HepG2 (cell line): ENCODE results near the gene RPTOR. TPM values are rescaled to one million over a fixed set of nuclear protein-coding genes. Genes with fewer than 3 reads are reported as not detected.

ENCODE experiments used
- ATAC-seq: fragments of 200-7000 bp; cut with Tn5 transposase; 3 replicates; pipeline ENCODE4 v1.9.1; 2020; ENCODE audit warnings: mild to moderate bottlenecking, moderate library complexity
- BruUV-seq: library from RNA; stranded (reverse); fragments of 400-500 nt; replicated peaks from 2 replicates; lab custom pipeline; 2021; lab: Mats Ljungman, UMichigan
- CTCF ChIA-PET: fragments of 300-600 bp; formaldehyde crosslinking; extraction: SDS; loops from one replicate; lab custom pipeline; 2021; ENCODE audit warnings: low total read pairs, inconsistent platforms, low intra/inter-chr PET ratio; lab: Yijun Ruan, JAX
- POLR2A ChIA-PET: fragments of 350-600 bp; sonication (Branson Sonifier 250); formaldehyde crosslinking; loops from one replicate; lab custom pipeline; 2020; ENCODE audit warnings: antibody characterized with exemption, inconsistent platforms; lab: Yijun Ruan, JAX
- DNase-seq: peaks from one replicate; pipeline ENCODE4 v3.0.0-alpha.2; 2015; ENCODE audit warnings: low spot score
- FAIRE-seq: peaks from 3 replicates; lab custom pipeline; 2011; peaks lifted over from hg19 to GRCh38; lab: Jason Lieb, UNC
- H2AFZ ChIP-seq: one replicate; pipeline ENCODE4 v1.6.1; 2011; ENCODE audit warnings: low read length, inconsistent platforms
- H3K27ac ChIP-seq: fragments of 300-600 bp; 3 replicates; pipeline ENCODE4 v1.8.0; 2011; ENCODE audit warnings: mixed run types, mild to moderate bottlenecking, mixed read lengths, low read length, inconsistent platforms; ENCODE audit not compliant: insufficient read depth; ENCODE audit errors: extremely low read length
- H3K27me3 ChIP-seq, 2 experiments: fragments of 200-600 bp in 1 of 2; 2 replicates in 1 of 2; 3 replicates in 1 of 2; pipeline versions ENCODE4 v1.6.0 to v1.8.0; 2011; ENCODE audit warnings: low read length in 2 of 2, mild to moderate bottlenecking in 2 of 2, moderate library complexity in 2 of 2, inconsistent platforms in 1 of 2; ENCODE audit not compliant: insufficient read depth in 2 of 2, control insufficient read depth in 1 of 2
- H3K36me3 ChIP-seq, 2 experiments: fragments of 200-600 bp in 1 of 2; replicated peaks in 1 of 2; 2 replicates in 1 of 2; 3 replicates in 1 of 2; pipeline versions ENCODE4 v1.5.1 to v1.8.0; 2011; ENCODE audit warnings: low read length in 2 of 2, inconsistent platforms in 1 of 2; ENCODE audit not compliant: insufficient read depth in 2 of 2, control insufficient read depth in 1 of 2
- H3K4me1 ChIP-seq: 2 replicates; pipeline ENCODE4 v1.5.1; 2012; ENCODE audit warnings: low read length, inconsistent platforms; ENCODE audit not compliant: insufficient read depth
- H3K4me2 ChIP-seq: 2 replicates; pipeline ENCODE4 v1.6.0; 2011; ENCODE audit warnings: low read depth, low read length, inconsistent platforms
- H3K4me3 ChIP-seq, 3 experiments: fragments of 200-600 bp in 1 of 3; sonication (generic), shearing (Covaris generic) in 1 of 3; replicated peaks in 1 of 3; 2 replicates each; pipeline ENCODE4 v1.5.1; 2011 to 2016; ENCODE audit warnings: low read length in 3 of 3, inconsistent platforms in 2 of 3, low read depth in 2 of 3, mild to moderate bottlenecking in 2 of 3, control low read depth in 1 of 3, mixed read lengths in 1 of 3; ENCODE audit not compliant: insufficient read depth in 1 of 3
- H3K79me2 ChIP-seq: one replicate; pipeline ENCODE4 v1.6.1; 2011; ENCODE audit warnings: low read length, inconsistent platforms; ENCODE audit not compliant: insufficient read depth
- H3K9ac ChIP-seq: 2 replicates; pipeline ENCODE4 v1.6.0; 2011; ENCODE audit warnings: mild to moderate bottlenecking, low read depth, low read length, inconsistent platforms; ENCODE audit not compliant: insufficient read depth
- H3K9me3 ChIP-seq: 2 replicates; pipeline ENCODE4 v1.5.1; 2012; ENCODE audit warnings: mild to moderate bottlenecking, low read length
- H4K20me1 ChIP-seq: 2 replicates; pipeline ENCODE4 v1.6.0; 2011; ENCODE audit warnings: inconsistent platforms, mild to moderate bottlenecking, low read length, moderate library complexity; ENCODE audit not compliant: insufficient read depth
- BHLHE40 ChIP-seq: IDR thresholded peaks from 2 replicates; pipeline ENCODE4 v1.6.1; 2011; ENCODE audit warnings: low read length, improper control_type of control experiment
- CC2D1A ChIP-seq: sonication (generic); formaldehyde crosslinking; IDR thresholded peaks from 2 replicates; pipeline ENCODE4 v1.8.1; 2023; ENCODE audit warnings: mild to moderate bottlenecking, missing genetic modification reagents
- CENPX ChIP-seq: sonication (generic); formaldehyde crosslinking; IDR thresholded peaks from 2 replicates; pipeline ENCODE4 v1.9.0; 2021; ENCODE audit warnings: mild to moderate bottlenecking, missing genetic modification reagents, moderate library complexity
- CREBL2 ChIP-seq: sonication (generic); formaldehyde crosslinking; IDR thresholded peaks from 2 replicates; pipeline ENCODE4 v1.8.1; 2023; ENCODE audit warnings: missing genetic modification reagents, mild to moderate bottlenecking, borderline replicate concordance
- ELF1 ChIP-seq: sonication (generic); formaldehyde crosslinking; IDR thresholded peaks from 2 replicates; pipeline ENCODE4 v1.4.0; 2020; ENCODE audit warnings: missing genetic modification reagents
- HIVEP1 ChIP-seq: sonication (generic); formaldehyde crosslinking; IDR thresholded peaks from 2 replicates; pipeline ENCODE4 v1.4.0; 2020; ENCODE audit warnings: mild to moderate bottlenecking, missing genetic modification reagents
- HNF4A ChIP-seq: sonication (generic); formaldehyde crosslinking; IDR thresholded peaks from 2 replicates; pipeline ENCODE4 v1.4.0; 2020; ENCODE audit warnings: missing genetic modification reagents
- LRRFIP1 ChIP-seq: sonication (generic); formaldehyde crosslinking; conservative IDR thresholded peaks from 2 replicates; pipeline ENCODE4 v1.4.0; 2020; ENCODE audit warnings: missing genetic modification reagents
- NR1H2 ChIP-seq: sonication (generic); formaldehyde crosslinking; IDR thresholded peaks from 2 replicates; pipeline ENCODE4 v1.8.1; 2022; ENCODE audit warnings: low read depth, missing genetic modification reagents, borderline replicate concordance
- TBP ChIP-seq: sonication (generic); formaldehyde crosslinking; IDR thresholded peaks from 2 replicates; pipeline ENCODE4 v1.5.0; 2020; ENCODE audit warnings: missing genetic modification reagents
- TEAD2 ChIP-seq: sonication (generic); formaldehyde crosslinking; IDR thresholded peaks from 2 replicates; pipeline ENCODE4 v1.9.0; 2021; ENCODE audit warnings: missing genetic modification reagents
- TRAFD1 ChIP-seq: sonication (generic); formaldehyde crosslinking; IDR thresholded peaks from 2 replicates; pipeline ENCODE4 v1.5.1; 2020; ENCODE audit warnings: missing genetic modification reagents, mild to moderate bottlenecking, borderline replicate concordance
- ZFP36L2 ChIP-seq: sonication (generic); formaldehyde crosslinking; IDR thresholded peaks from 2 replicates; pipeline ENCODE4 v1.4.0; 2020; ENCODE audit warnings: missing genetic modification reagents
- ZFP41 ChIP-seq: sonication (generic); formaldehyde crosslinking; IDR thresholded peaks from 2 replicates; pipeline ENCODE4 v1.4.0; 2020; ENCODE audit warnings: mild to moderate bottlenecking, missing genetic modification reagents, borderline replicate concordance
- ZMAT5 ChIP-seq: sonication (generic); formaldehyde crosslinking; IDR thresholded peaks from 2 replicates; pipeline ENCODE4 v1.5.0; 2020; ENCODE audit warnings: mild to moderate bottlenecking, low read depth, missing genetic modification reagents, borderline replicate concordance
- ZNF253 ChIP-seq: sonication (generic); formaldehyde crosslinking; IDR thresholded peaks from 2 replicates; pipeline ENCODE4 v1.8.0; 2022; ENCODE audit warnings: mild to moderate bottlenecking, missing genetic modification reagents, borderline replicate concordance
- ZNF720 ChIP-seq: sonication (generic); formaldehyde crosslinking; IDR thresholded peaks from 2 replicates; pipeline ENCODE4 v1.4.0; 2020; ENCODE audit warnings: missing genetic modification reagents
- ZNF746 ChIP-seq: sonication (generic); formaldehyde crosslinking; IDR thresholded peaks from 2 replicates; pipeline ENCODE4 v1.8.0; 2022; ENCODE audit warnings: mild to moderate bottlenecking, missing genetic modification reagents
- whole genome bisulfite sequencing: methylation state at CpG from one replicate; pipeline ENCODE4 v1.1.6; 2017; ENCODE audit warnings: low lambda C conversion rate; 5-methylcytosine and 5-hydroxymethylcytosine counted together
- in situ Hi-C: cut with HindIII; loops from 2 replicates; pipeline ENCODE4 v1.10.0; 2017; ENCODE audit warnings: low pct_unique_long_range_greater_than_20kb; ENCODE audit not compliant: extremely low pct_ligation_motif_present
- intact Hi-C: fragments of 100-400 bp; cut with micrococcal nuclease; formaldehyde crosslinking; loops from one replicate; pipeline ENCODE4 v1.10.0; 2022; ENCODE audit not compliant: unreplicated experiment
- polyA plus RNA-seq, 8 experiments: library from polyadenylated mRNA; depleted of rRNA in 3 of 8; stranded (reverse) in 7 of 8; unstranded in 1 of 8; fragments of >200 nt; fragmentation: Illumina TruSeq in 4 of 8; extraction: Trizol in 4 of 8; gene quantifications; 2 replicates each; pipeline versions ENCODE4 v1.2.1 to v1.2.3, GENCODE V29; 2011 to 2016; ENCODE audit warnings: low read depth in 4 of 8, missing spikeins in 1 of 8, mixed read lengths in 1 of 8; ENCODE audit not compliant: insufficient read depth in 1 of 8
- total RNA-seq, 5 experiments: library from RNA; depleted of rRNA; stranded (reverse); fragments of >200 nt; fragmentation: Illumina TruSeq; extraction: Trizol; gene quantifications; 2 replicates each; pipeline ENCODE4 v1.2.3, GENCODE V29; 2016; ENCODE audit warnings: low read depth in 1 of 5
- TF ChIP-seq, protein P1 (sequence below): sonication (generic); formaldehyde crosslinking; IDR thresholded peaks from 2 replicates; pipeline ENCODE4 v1.4.0; 2020; ENCODE audit warnings: mild to moderate bottlenecking, missing genetic modification reagents

Gene RPTOR
- total and polyA plus RNA-seq, 2 of the 13 experiments (the other 11 are each of a cell fraction or from before 2014, with no cell fraction given) = 6.6 to 25.3 TPM

GRCh38 chr17:80754846-80755245 is 210.2 kb downstream of the RPTOR start:
- intact Hi-C loops (no loop called here), in situ Hi-C loops (no loop called here)
- ChIA-PET POLR2A (no interaction called here), CTCF (no interaction called here)
- Histone ChIP-seq H3K4me2 (no peak overlapping the region), H4K20me1 (0 out of 2 replicates have a peak, but pooled peaks cover 5% of the 10 kb centered on the region), H3K9me3 (no peaks in the 10 kb centered on the region), H2AFZ (no peak overlapping the region), H3K36me3 (peaks cover 19 to 53% of the 10 kb centered on the region in 2 experiments), H3K4me1 (peaks cover 18% of the 10 kb centered on the region), H3K4me3 (no peak overlapping the region), H3K27ac (no peak overlapping the region), H3K79me2 (no peaks in the 10 kb centered on the region)
- DNase-seq = no peak
- WGBS = 90% methylated on average over 9 of the region's 9 CpGs
- no TSS peak for BruUV-seq
- no peak for ATAC-seq
- TF ChIP-seq ELF1 (CRISPR knock-in tag) (no peak), ZFP36L2 (CRISPR knock-in tag) (no peak), TEAD2 (CRISPR knock-in tag) (no peak), TBP (CRISPR knock-in tag) (no peak), CREBL2 (no peak), CC2D1A (CRISPR knock-in tag) (no peak), CENPX (no peak), BHLHE40 (no peak), ZNF253 (CRISPR knock-in tag) (no peak), NR1H2 (no peak), ZMAT5 (CRISPR knock-in tag) (no peak), HIVEP1 (CRISPR knock-in tag) (no peak), ZNF720 (CRISPR knock-in tag) (no peak), TRAFD1 (CRISPR knock-in tag) (no peak), ZFP41 (CRISPR knock-in tag) (no peak), ZNF746 (CRISPR knock-in tag) (no peak), LRRFIP1 (CRISPR knock-in tag) (no peak), HNF4A (CRISPR knock-in tag) (no peak)
- TF ChIP-seq, protein P1, sequence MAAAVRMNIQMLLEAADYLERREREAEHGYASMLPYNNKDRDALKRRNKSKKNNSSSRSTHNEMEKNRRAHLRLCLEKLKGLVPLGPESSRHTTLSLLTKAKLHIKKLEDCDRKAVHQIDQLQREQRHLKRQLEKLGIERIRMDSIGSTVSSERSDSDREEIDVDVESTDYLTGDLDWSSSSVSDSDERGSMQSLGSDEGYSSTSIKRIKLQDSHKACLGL = no peak
- TF ChIP-seq, all 625 proteins: peak for 0
- Histone ChIP-seq H3K27me3 (no peaks in the 10 kb centered on the region), H3K9ac (no peak overlapping the region)
- no peak for FAIRE-seq
